SK-N-SH treated with all-trans-retinoic acid at 6 μM for 48 hours (cell line): ENCODE results near the gene FAT1.

Experiments used
- ATAC-seq: fragments of 200-7000 bp; cut with Tn5 transposase; 3 replicates; pipeline ENCODE4 v1.9.1; 2020; ENCODE audit warnings: mild to moderate bottlenecking, moderate library complexity
- ARNTL ChIP-seq: fragments of 450-650 bp; formaldehyde crosslinking; IDR thresholded peaks from 2 replicates; pipeline ENCODE4 v1.5.0; 2020; ENCODE audit warnings: low read depth, mild to moderate bottlenecking, moderate library complexity, borderline replicate concordance
- CREB5 ChIP-seq: fragments of 250-450 bp; sonication (Bioruptor Pico); IDR thresholded peaks from 2 replicates; pipeline ENCODE4 v1.5.1; 2020; ENCODE audit warnings: low read depth, mild to moderate bottlenecking, moderate library complexity
- CSDC2 ChIP-seq: fragments of 250-450 bp; sonication (Bioruptor Pico); IDR thresholded peaks from 2 replicates; pipeline ENCODE4 v1.5.0; 2020; ENCODE audit warnings: mild to moderate bottlenecking, moderate library complexity
- ESRRG ChIP-seq: fragments of 250-450 bp; sonication (Bioruptor Pico); IDR thresholded peaks from 2 replicates; pipeline ENCODE4 v1.6.1; 2021; ENCODE audit warnings: mild to moderate bottlenecking
- GLIS3 ChIP-seq: fragments of 250-450 bp; sonication (Bioruptor Pico); IDR thresholded peaks from 2 replicates; pipeline ENCODE4 v1.5.0; 2020; ENCODE audit warnings: mild to moderate bottlenecking, moderate library complexity
- ISL1 ChIP-seq: fragments of 250-450 bp; sonication (Bioruptor Pico); IDR thresholded peaks from 2 replicates; pipeline ENCODE4 v2.1.2; 2022; ENCODE audit warnings: mild to moderate bottlenecking, moderate library complexity
- OSR1 ChIP-seq: fragments of 250-450 bp; sonication (Bioruptor Pico); IDR thresholded peaks from 2 replicates; pipeline ENCODE4 v1.8.0; 2022; ENCODE audit warnings: moderate library complexity, mild to moderate bottlenecking, inconsistent platforms
- PATZ1 ChIP-seq: fragments of 250-450 bp; sonication (Bioruptor Pico); IDR thresholded peaks from 2 replicates; pipeline ENCODE4 v1.8.0; 2020; ENCODE audit warnings: mild to moderate bottlenecking, moderate library complexity, borderline replicate concordance
- POU6F1 ChIP-seq: fragments of 250-450 bp; sonication (Bioruptor Pico); IDR thresholded peaks from 2 replicates; pipeline ENCODE4 v1.8.0; 2021; ENCODE audit warnings: low read depth, mild to moderate bottlenecking, moderate library complexity, borderline replicate concordance
- PPARA ChIP-seq: fragments of 250-450 bp; sonication (Bioruptor Pico); IDR thresholded peaks from 2 replicates; pipeline ENCODE4 v1.5.0; 2020; ENCODE audit warnings: mild to moderate bottlenecking, borderline replicate concordance
- RARB ChIP-seq: fragments of 250-450 bp; sonication (Bioruptor Pico); IDR thresholded peaks from 2 replicates; pipeline ENCODE4 v1.8.0; 2021; ENCODE audit warnings: mild to moderate bottlenecking, moderate library complexity
- TCF4 ChIP-seq: fragments of 250-450 bp; sonication (Bioruptor Pico); IDR thresholded peaks from 2 replicates; pipeline ENCODE4 v1.8.0; 2021; ENCODE audit warnings: mild to moderate bottlenecking, moderate library complexity, borderline replicate concordance
- TOX ChIP-seq: fragments of 250-450 bp; sonication (Bioruptor Pico); IDR thresholded peaks from 2 replicates; pipeline ENCODE4 v1.8.0; 2021; ENCODE audit warnings: mild to moderate bottlenecking, moderate library complexity, borderline replicate concordance
- ZC3H10 ChIP-seq: fragments of 250-450 bp; sonication (Bioruptor Pico); IDR thresholded peaks from 2 replicates; pipeline ENCODE4 v1.5.1; 2021; ENCODE audit warnings: mild to moderate bottlenecking, moderate library complexity
- ZFP3 ChIP-seq: fragments of 250-450 bp; sonication (Bioruptor Pico); IDR thresholded peaks from 2 replicates; pipeline ENCODE4 v1.5.0; 2020; ENCODE audit warnings: mild to moderate bottlenecking, moderate library complexity
- ZFP30 ChIP-seq: fragments of 450-650 bp; formaldehyde crosslinking; IDR thresholded peaks from 2 replicates; pipeline ENCODE4 v1.5.0; 2022; ENCODE audit warnings: mild to moderate bottlenecking, moderate library complexity
- ZNF70 ChIP-seq: fragments of 450-650 bp; formaldehyde crosslinking; IDR thresholded peaks from 2 replicates; pipeline ENCODE4 v1.5.0; 2020; ENCODE audit warnings: mild to moderate bottlenecking, moderate library complexity
- ZNF8 ChIP-seq: fragments of 450-650 bp; formaldehyde crosslinking; IDR thresholded peaks from 2 replicates; pipeline ENCODE4 v1.5.0; 2020; ENCODE audit warnings: mild to moderate bottlenecking, moderate library complexity

FAT1 gene

GRCh38 chr4:186738421-186738820 lies 14.8 kb upstream of the FAT1 start (continued):
- TF ChIP-seq POU6F1 (CRISPR knock-in tag): no peak
- no peak for TF ChIP-seq PATZ1
- TF ChIP-seq PPARA (CRISPR knock-in tag): no peak
- TF ChIP-seq ZFP3 (CRISPR knock-in tag): no peak

GRCh38 chr4:186737427-186737826 lies 13.8 kb upstream of the FAT1 start:
- no peak for ATAC-seq
- TF ChIP-seq ISL1 (CRISPR knock-in tag): no peak
- no peak for TF ChIP-seq POU6F1 (CRISPR knock-in tag)
- no peak for TF ChIP-seq GLIS3 (CRISPR knock-in tag)

- TF ChIP-seq OSR1 (no peak), ESRRG (CRISPR knock-in tag) (no peak), ARNTL (no peak), GLIS3 (CRISPR knock-in tag) (no peak), CSDC2 (CRISPR knock-in tag) (no peak), TCF4 (no peak), ZFP30 (no peak), ISL1 (CRISPR knock-in tag) (no peak), PATZ1 (no peak), ZNF70 (CRISPR knock-in tag) (no peak), PPARA (CRISPR knock-in tag) (no peak), ZNF8 (CRISPR knock-in tag) (no peak), CREB5 (CRISPR knock-in tag) (no peak), TOX (CRISPR knock-in tag) (no peak), ZC3H10 (CRISPR knock-in tag) (no peak), RARB (CRISPR knock-in tag) (no peak), POU6F1 (CRISPR knock-in tag) (no peak)
- no peak for ATAC-seq
These were observed 12.8 kb upstream of the FAT1 start for GRCh38 chr4:186736466-186736865.

GRCh38 chr4:186734251-186734650 lies 10.6 kb upstream of the FAT1 start:
- no peak for ATAC-seq
- TF ChIP-seq OSR1 (no peak), GLIS3 (CRISPR knock-in tag) (no peak), ISL1 (CRISPR knock-in tag) (no peak), ZC3H10 (CRISPR knock-in tag) (no peak), TOX (CRISPR knock-in tag) (no peak), PATZ1 (no peak), ZNF70 (CRISPR knock-in tag) (no peak), POU6F1 (CRISPR knock-in tag) (no peak), ESRRG (CRISPR knock-in tag) (no peak)
